Parathyroid adenoma (tissue), 2 donors: Measurements from ENCODE around the gene CRHR2.

Source experiments
- H2AFZ ChIP-seq: fragments of 300-600 bp; sonication (generic); one replicate; pipeline ENCODE4 v1.7.0; 2017; ENCODE audit warnings: antibody characterized with exemption, mild to moderate bottlenecking
- H3K27ac ChIP-seq: fragments of 300-600 bp; sonication (generic); one replicate; pipeline ENCODE4 v1.7.0; 2017
- H3K27me3 ChIP-seq: fragments of 300-600 bp; sonication (generic); one replicate; pipeline ENCODE4 v1.7.0; 2017; ENCODE audit warnings: low read length; ENCODE audit not compliant: control insufficient read depth, insufficient read depth
- H3K36me3 ChIP-seq: fragments of 300-600 bp; sonication (generic); one replicate; pipeline ENCODE4 v1.7.0; 2017; ENCODE audit warnings: low read length; ENCODE audit not compliant: control insufficient read depth, insufficient read depth
- H3K4me1 ChIP-seq: fragments of 300-600 bp; sonication (generic); one replicate; pipeline ENCODE4 v1.7.0; 2017; ENCODE audit warnings: control low read depth
- H3K4me2 ChIP-seq: fragments of 300-600 bp; sonication (generic); one replicate; pipeline ENCODE4 v1.7.0; 2017; ENCODE audit warnings: low read length
- H3K4me3 ChIP-seq: fragments of 300-600 bp; sonication (generic); one replicate; pipeline ENCODE4 v1.7.0; 2017; ENCODE audit warnings: low read depth, low read length
- H3K79me2 ChIP-seq: fragments of 300-600 bp; sonication (generic); one replicate; pipeline ENCODE4 v1.7.0; 2017; ENCODE audit warnings: control low read depth
- H3K9ac ChIP-seq: fragments of 300-600 bp; sonication (generic); one replicate; pipeline ENCODE4 v1.7.0; 2017; ENCODE audit warnings: mild to moderate bottlenecking
- H3K9me3 ChIP-seq: fragments of 300-600 bp; sonication (generic); one replicate; pipeline ENCODE4 v1.7.0; 2017; ENCODE audit warnings: low read length; ENCODE audit not compliant: control insufficient read depth
- TF ChIP-seq, protein P1 (sequence below): fragments of 300-600 bp; sonication (generic); IDR thresholded peaks from one replicate; pipeline ENCODE4 v1.7.0; 2017; ENCODE audit warnings: antibody characterized with exemption, mild to moderate bottlenecking
- donor health status: primary hyperparathyroidism.

The CRHR2 gene

GRCh38 chr7:30687604-30688003 lies 5.3 kb upstream of the CRHR2 start:
- Histone ChIP-seq H3K27ac (no peak overlapping the region), H3K79me2 (no peaks in the 10 kb centered on the region), H2AFZ (no peak overlapping the region), H3K4me3 (no peak overlapping the region), H3K27me3 (no peaks in the 10 kb centered on the region), H3K36me3 (no peaks in the 10 kb centered on the region), H3K4me1 (peaks cover 2% of the 10 kb centered on the region), H3K4me2 (no peak overlapping the region), H3K9ac (no peak overlapping the region), H3K9me3 (no peaks in the 10 kb centered on the region)
- TF ChIP-seq, protein P1, sequence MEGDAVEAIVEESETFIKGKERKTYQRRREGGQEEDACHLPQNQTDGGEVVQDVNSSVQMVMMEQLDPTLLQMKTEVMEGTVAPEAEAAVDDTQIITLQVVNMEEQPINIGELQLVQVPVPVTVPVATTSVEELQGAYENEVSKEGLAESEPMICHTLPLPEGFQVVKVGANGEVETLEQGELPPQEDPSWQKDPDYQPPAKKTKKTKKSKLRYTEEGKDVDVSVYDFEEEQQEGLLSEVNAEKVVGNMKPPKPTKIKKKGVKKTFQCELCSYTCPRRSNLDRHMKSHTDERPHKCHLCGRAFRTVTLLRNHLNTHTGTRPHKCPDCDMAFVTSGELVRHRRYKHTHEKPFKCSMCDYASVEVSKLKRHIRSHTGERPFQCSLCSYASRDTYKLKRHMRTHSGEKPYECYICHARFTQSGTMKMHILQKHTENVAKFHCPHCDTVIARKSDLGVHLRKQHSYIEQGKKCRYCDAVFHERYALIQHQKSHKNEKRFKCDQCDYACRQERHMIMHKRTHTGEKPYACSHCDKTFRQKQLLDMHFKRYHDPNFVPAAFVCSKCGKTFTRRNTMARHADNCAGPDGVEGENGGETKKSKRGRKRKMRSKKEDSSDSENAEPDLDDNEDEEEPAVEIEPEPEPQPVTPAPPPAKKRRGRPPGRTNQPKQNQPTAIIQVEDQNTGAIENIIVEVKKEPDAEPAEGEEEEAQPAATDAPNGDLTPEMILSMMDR: no peak

GRCh38 chr7:30684351-30684750 lies 2.1 kb upstream of the CRHR2 start:
- Histone ChIP-seq H3K27ac (no peak overlapping the region), H3K9me3 (no peaks in the 10 kb centered on the region), H3K4me3 (no peak overlapping the region), H3K79me2 (no peaks in the 10 kb centered on the region), H3K27me3 (no peaks in the 10 kb centered on the region), H2AFZ (no peak overlapping the region), H3K4me1 (peaks cover 6% of the 10 kb centered on the region), H3K36me3 (no peaks in the 10 kb centered on the region), H3K4me2 (no peak overlapping the region), H3K9ac (no peak overlapping the region)
- TF ChIP-seq, protein P1: no peak

- H2AFZ ChIP-seq: no peak overlapping the region
- H3K9me3 ChIP-seq: no peaks in the 10 kb centered on the region
- no peaks in the 10 kb centered on the region for H3K27me3 ChIP-seq
- no peak overlapping the region for H3K27ac ChIP-seq
- TF ChIP-seq, protein P1: no peak
- no peaks in the 10 kb centered on the region for H3K36me3 ChIP-seq
- no peak overlapping the region for H3K4me3 ChIP-seq
- H3K79me2 ChIP-seq: no peaks in the 10 kb centered on the region
- no peak overlapping the region for H3K9ac ChIP-seq
- H3K4me1 ChIP-seq: peaks cover 6% of the 10 kb centered on the region
- H3K4me2 ChIP-seq: no peak overlapping the region
Observed at GRCh38 chr7:30683816-30684215, 1.6 kb upstream of the CRHR2 start.

DNA sequence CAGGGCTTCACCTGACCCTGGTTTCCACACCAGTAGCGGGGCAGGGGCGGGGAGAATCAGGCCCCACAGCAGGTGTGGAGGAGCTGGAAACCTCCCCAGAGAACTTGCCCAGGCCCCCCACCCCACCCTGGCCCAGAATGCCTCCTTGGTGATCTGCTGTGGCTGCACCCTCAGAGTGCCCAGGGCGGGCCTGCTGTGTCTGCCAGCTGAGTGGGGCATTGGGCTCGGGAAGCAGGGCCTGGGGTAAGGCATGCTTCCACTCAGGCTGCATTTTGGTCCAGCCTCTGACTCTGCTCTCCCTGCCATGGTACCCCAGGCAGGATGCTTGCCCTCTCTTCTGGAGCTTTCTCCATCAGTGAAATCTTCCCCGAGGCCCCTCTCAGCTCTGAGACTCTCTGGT lies 1.1 kb upstream of the CRHR2 start:
- H3K4me1 ChIP-seq: peaks cover 6% of the 10 kb centered on the region
- no peaks in the 10 kb centered on the region for H3K9me3 ChIP-seq
- no peaks in the 10 kb centered on the region for H3K27me3 ChIP-seq
- no peak overlapping the region for H3K4me3 ChIP-seq
- H3K79me2 ChIP-seq: no peaks in the 10 kb centered on the region
- no peak overlapping the region for H3K4me2 ChIP-seq
- H3K36me3 ChIP-seq: no peaks in the 10 kb centered on the region
- no peak overlapping the region for H2AFZ ChIP-seq
- no peak overlapping the region for H3K27ac ChIP-seq
- TF ChIP-seq, protein P1: no peak
- no peak overlapping the region for H3K9ac ChIP-seq

GRCh38 chr7:30681815-30682211 lies 443 bp downstream of the CRHR2 start:
- H3K4me3 ChIP-seq: peak overlapping the region; percentile 31
- H3K4me1 ChIP-seq: peaks cover 6% of the 10 kb centered on the region
- peak overlapping the region; percentile 61 for H2AFZ ChIP-seq
- H3K27me3 ChIP-seq: no peaks in the 10 kb centered on the region
- H3K9ac ChIP-seq: no peak overlapping the region
- TF ChIP-seq, protein P1: no peak
- H3K9me3 ChIP-seq: no peaks in the 10 kb centered on the region
- H3K4me2 ChIP-seq: peak overlapping the region; percentile 69
- no peaks in the 10 kb centered on the region for H3K79me2 ChIP-seq
- no peak overlapping the region for H3K27ac ChIP-seq
- H3K36me3 ChIP-seq: no peaks in the 10 kb centered on the region
